GM12865 (cell line): ENCODE data around the gene MED23.

Source experiments
- DNase-seq: peaks from one replicate; pipeline ENCODE4 v3.0.0; 2010; ENCODE audit warnings: low read depth
- H3K4me3 ChIP-seq: 2 replicates; pipeline ENCODE4 v1.5.1; 2011; ENCODE audit warnings: mild to moderate bottlenecking, low read depth, low read length, control low read depth
- CTCF ChIP-seq: IDR thresholded peaks from 2 replicates; pipeline ENCODE4 v1.5.1; 2011; ENCODE audit warnings: low read length, control low read depth, low read depth, inconsistent platforms; ENCODE audit not compliant: insufficient read depth; ENCODE audit errors: missing control alignments

MED23 gene

GRCh38 chr6:131565056-131565455, 63.0 kb downstream of the MED23 start:
- no peak overlapping the region for H3K4me3 ChIP-seq
- TF ChIP-seq CTCF: no peak
- no peak for DNase-seq

- DNase-seq: no peak
- H3K4me3 ChIP-seq: no peak overlapping the region
- no peak for TF ChIP-seq CTCF
Measured at GRCh38 chr6:131561925-131562707, 65.9 kb downstream of the MED23 start.

GRCh38 chr6:131558922-131559321, 69.1 kb downstream of the MED23 start:
- DNase-seq: no peak
- H3K4me3 ChIP-seq: no peak overlapping the region
- TF ChIP-seq CTCF: no peak

GRCh38 chr6:131555992-131556391, 72.0 kb downstream of the MED23 start:
- DNase-seq: no peak
- no peak overlapping the region for H3K4me3 ChIP-seq
- no peak for TF ChIP-seq CTCF

GRCh38 chr6:131552572-131552971, 75.5 kb downstream of the MED23 start:
- no peak for TF ChIP-seq CTCF
- no peak for DNase-seq
- H3K4me3 ChIP-seq: no peak overlapping the region

GRCh38 chr6:131551902-131552301, 76.1 kb downstream of the MED23 start:
- TF ChIP-seq CTCF: no peak
- no peak overlapping the region for H3K4me3 ChIP-seq
- no peak for DNase-seq

GRCh38 chr6:131549811-131550210, 78.2 kb downstream of the MED23 start:
- no peak overlapping the region for H3K4me3 ChIP-seq
- no peak for TF ChIP-seq CTCF
- DNase-seq: no peak
